ENCODE measurements around the gene ZNF503.

ZNF503 gene

GRCh38 chr10:75432176-75432575 lies 30.6 kb upstream of the ZNF503 start:
- no peak for DNase-seq (ENCODE audit: low read depth)
- no peak for TF ChIP-seq CTCF (conservative IDR thresholded peaks at IDR 0.05; ENCODE audit: control insufficient read depth, insufficient read depth, low read depth, low read length)
- H3K4me3 ChIP-seq (ENCODE audit: control insufficient read depth, low read depth, low read length) = no peak overlapping the region

GRCh38 chr10:75431180-75432111 lies 29.9 kb upstream of the ZNF503 start, which contains the start of gene LRMDA:
Gene LRMDA, plus strand, starts transcription at chr10:75431624.
- DNase-seq (ENCODE audit: low read depth) = no peak
- TF ChIP-seq CTCF (conservative IDR thresholded peaks at IDR 0.05; ENCODE audit: control insufficient read depth, insufficient read depth, low read depth, low read length) = no peak
- peak within 1 kb of the TSS; percentile 47 for H3K4me3 ChIP-seq (ENCODE audit: control insufficient read depth, low read depth, low read length)

- no peak for TF ChIP-seq CTCF (conservative IDR thresholded peaks at IDR 0.05; ENCODE audit: control insufficient read depth, insufficient read depth, low read depth, low read length)
- no peak for DNase-seq (ENCODE audit: low read depth)
- no peak overlapping the region for H3K4me3 ChIP-seq (ENCODE audit: control insufficient read depth, low read depth, low read length)
Observed at GRCh38 chr10:75430000-75430763, 28.6 kb upstream of the ZNF503 start.

- TF ChIP-seq CTCF (conservative IDR thresholded peaks at IDR 0.05; ENCODE audit: control insufficient read depth, insufficient read depth, low read depth, low read length) = no peak
- no peak overlapping the region for H3K4me3 ChIP-seq (ENCODE audit: control insufficient read depth, low read depth, low read length)
- DNase-seq (ENCODE audit: low read depth) = no peak
Observed at GRCh38 chr10:75429159-75429827, 27.7 kb upstream of the ZNF503 start.

GRCh38 chr10:75428434-75429158 lies 27.0 kb upstream of the ZNF503 start:
- no peak overlapping the region for H3K4me3 ChIP-seq (ENCODE audit: control insufficient read depth, low read depth, low read length)
- peak; percentile 64 for DNase-seq (ENCODE audit: low read depth)
- no peak for TF ChIP-seq CTCF (conservative IDR thresholded peaks at IDR 0.05; ENCODE audit: control insufficient read depth, insufficient read depth, low read depth, low read length)

- TF ChIP-seq CTCF (conservative IDR thresholded peaks at IDR 0.05; ENCODE audit: control insufficient read depth, insufficient read depth, low read depth, low read length) = no peak
- H3K4me3 ChIP-seq (ENCODE audit: control insufficient read depth, low read depth, low read length) = no peak overlapping the region
- DNase-seq (ENCODE audit: low read depth) = no peak
Observed at GRCh38 chr10:75427951-75428350, 26.4 kb upstream of the ZNF503 start.

Measured in fibroblast of mammary gland (primary cell).